ENCODE measurements around the gene PCNT. TPM values are rescaled to one million over a fixed set of nuclear protein-coding genes. Genes with fewer than 3 reads are reported as not detected.

PCNT gene
- total RNA-seq, 1 donor = 19.2 TPM

GRCh38 chr21:46299167-46299566, 24.8 kb upstream of the PCNT start:
- DNase-seq (ENCODE audit: insufficient read length, low spot score, missing footprints) = no peak
- Histone ChIP-seq H3K9me3 (ENCODE audit: low read depth, low read length) (no peaks in the 10 kb centered on the region), H3K27me3 (ENCODE audit: insufficient read depth, low read length) (peaks cover 2% of the 10 kb centered on the region), H3K36me3 (ENCODE audit: insufficient read depth, low read length) (no peaks in the 10 kb centered on the region), H3K79me2 (ENCODE audit: insufficient read depth, low read length) (no peaks in the 10 kb centered on the region), H4K20me1 (ENCODE audit: insufficient read depth, low read length) (no peaks in the 10 kb centered on the region), H3K27ac (ENCODE audit: low read depth, low read length) (no peak overlapping the region), H2AFZ (ENCODE audit: low read length) (no peak overlapping the region), H3K4me1 (ENCODE audit: insufficient read depth, low read length) (peaks cover 17% of the 10 kb centered on the region), H3K4me3 (ENCODE audit: insufficient read depth, low read length) (no peak overlapping the region), H3K4me2 (ENCODE audit: insufficient read depth, low read length) (no peak overlapping the region)
- TF ChIP-seq CTCF (IDR thresholded peaks at IDR 0.05; ENCODE audit: extremely low read depth, low read depth, low read length) = no peak

GRCh38 chr21:46301759-46302158, 22.2 kb upstream of the PCNT start:
- Histone ChIP-seq H3K4me3 (ENCODE audit: insufficient read depth, low read length) (no peak overlapping the region), H2AFZ (ENCODE audit: low read length) (no peak overlapping the region), H3K9me3 (ENCODE audit: low read depth, low read length) (no peaks in the 10 kb centered on the region), H3K4me1 (ENCODE audit: insufficient read depth, low read length) (peaks cover 7% of the 10 kb centered on the region), H3K27ac (ENCODE audit: low read depth, low read length) (no peak overlapping the region), H3K4me2 (ENCODE audit: insufficient read depth, low read length) (no peak overlapping the region), H3K36me3 (ENCODE audit: insufficient read depth, low read length) (peaks cover 10% of the 10 kb centered on the region), H3K79me2 (ENCODE audit: insufficient read depth, low read length) (no peaks in the 10 kb centered on the region), H3K27me3 (ENCODE audit: insufficient read depth, low read length) (peaks cover 2% of the 10 kb centered on the region), H4K20me1 (ENCODE audit: insufficient read depth, low read length) (no peaks in the 10 kb centered on the region)
- TF ChIP-seq CTCF (IDR thresholded peaks at IDR 0.05; ENCODE audit: extremely low read depth, low read depth, low read length) = no peak
- no peak for DNase-seq (ENCODE audit: insufficient read length, low spot score, missing footprints)

- peaks cover 14% of the 10 kb centered on the region for H3K36me3 ChIP-seq (ENCODE audit: insufficient read depth, low read length)
Measured at GRCh38 chr21:46304437-46304836, 19.5 kb upstream of the PCNT start.

GRCh38 chr21:46304955-46305354, 19.0 kb upstream of the PCNT start:
- Histone ChIP-seq H3K4me2 (ENCODE audit: insufficient read depth, low read length) (no peak overlapping the region), H3K36me3 (ENCODE audit: insufficient read depth, low read length) (peaks cover 14% of the 10 kb centered on the region), H3K79me2 (ENCODE audit: insufficient read depth, low read length) (no peaks in the 10 kb centered on the region), H4K20me1 (ENCODE audit: insufficient read depth, low read length) (no peaks in the 10 kb centered on the region), H3K4me3 (ENCODE audit: insufficient read depth, low read length) (no peak overlapping the region), H3K27me3 (ENCODE audit: insufficient read depth, low read length) (no peaks in the 10 kb centered on the region), H2AFZ (ENCODE audit: low read length) (no peak overlapping the region), H3K4me1 (ENCODE audit: insufficient read depth, low read length) (no peaks in the 10 kb centered on the region), H3K27ac (ENCODE audit: low read depth, low read length) (no peak overlapping the region), H3K9me3 (ENCODE audit: low read depth, low read length) (no peaks in the 10 kb centered on the region)
- TF ChIP-seq CTCF (IDR thresholded peaks at IDR 0.05; ENCODE audit: extremely low read depth, low read depth, low read length) = no peak
- peak; percentile 34 for DNase-seq (ENCODE audit: insufficient read length, low spot score, missing footprints)

More at GRCh38 chr21:46304437-46304836, 19.5 kb upstream of the PCNT start:
- Histone ChIP-seq H3K79me2 (ENCODE audit: insufficient read depth, low read length) (no peaks in the 10 kb centered on the region), H3K4me2 (ENCODE audit: insufficient read depth, low read length) (no peak overlapping the region), H2AFZ (ENCODE audit: low read length) (no peak overlapping the region), H3K4me3 (ENCODE audit: insufficient read depth, low read length) (no peak overlapping the region), H3K27ac (ENCODE audit: low read depth, low read length) (no peak overlapping the region), H3K4me1 (ENCODE audit: insufficient read depth, low read length) (no peaks in the 10 kb centered on the region), H3K27me3 (ENCODE audit: insufficient read depth, low read length) (no peaks in the 10 kb centered on the region), H3K9me3 (ENCODE audit: low read depth, low read length) (no peaks in the 10 kb centered on the region), H4K20me1 (ENCODE audit: insufficient read depth, low read length) (no peaks in the 10 kb centered on the region)
- no peak for TF ChIP-seq CTCF (IDR thresholded peaks at IDR 0.05; ENCODE audit: extremely low read depth, low read depth, low read length)
- no peak for DNase-seq (ENCODE audit: insufficient read length, low spot score, missing footprints)
